GM15510 (cell line): ENCODE measurements around the gene SLC35G6.

Experiments used
- POLR2A ChIP-seq: IDR thresholded peaks from 3 replicates; pipeline ENCODE4 v1.6.1; 2011; ENCODE audit warnings: borderline replicate concordance; ENCODE audit not compliant: insufficient read length; ENCODE audit errors: extremely low read depth

SLC35G6 gene

DNA sequence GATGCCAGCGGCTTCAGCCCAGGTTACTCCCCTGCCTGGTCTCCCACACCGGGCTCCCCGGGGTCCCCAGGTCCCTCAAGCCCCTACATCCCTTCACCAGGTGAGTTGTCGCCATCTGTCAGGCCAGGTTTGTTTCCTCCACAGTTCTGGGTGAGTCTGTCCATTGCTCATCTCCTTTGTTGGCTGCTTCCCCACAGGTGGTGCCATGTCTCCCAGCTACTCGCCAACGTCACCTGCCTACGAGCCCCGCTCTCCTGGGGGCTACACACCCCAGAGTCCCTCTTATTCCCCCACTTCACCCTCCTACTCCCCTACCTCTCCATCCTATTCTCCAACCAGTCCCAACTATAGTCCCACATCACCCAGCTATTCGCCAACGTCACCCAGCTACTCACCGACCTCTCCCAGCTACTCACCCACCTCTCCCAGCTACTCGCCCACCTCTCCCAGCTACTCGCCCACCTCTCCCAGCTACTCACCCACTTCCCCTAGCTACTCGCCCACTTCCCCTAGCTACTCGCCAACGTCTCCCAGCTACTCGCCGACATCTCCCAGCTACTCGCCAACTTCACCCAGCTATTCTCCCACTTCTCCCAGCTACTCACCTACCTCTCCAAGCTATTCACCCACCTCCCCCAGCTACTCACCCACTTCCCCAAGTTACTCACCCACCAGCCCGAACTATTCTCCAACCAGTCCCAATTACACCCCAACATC lies 31.7 kb downstream of the SLC35G6 start:
- TF ChIP-seq POLR2A: no peak

DNA sequence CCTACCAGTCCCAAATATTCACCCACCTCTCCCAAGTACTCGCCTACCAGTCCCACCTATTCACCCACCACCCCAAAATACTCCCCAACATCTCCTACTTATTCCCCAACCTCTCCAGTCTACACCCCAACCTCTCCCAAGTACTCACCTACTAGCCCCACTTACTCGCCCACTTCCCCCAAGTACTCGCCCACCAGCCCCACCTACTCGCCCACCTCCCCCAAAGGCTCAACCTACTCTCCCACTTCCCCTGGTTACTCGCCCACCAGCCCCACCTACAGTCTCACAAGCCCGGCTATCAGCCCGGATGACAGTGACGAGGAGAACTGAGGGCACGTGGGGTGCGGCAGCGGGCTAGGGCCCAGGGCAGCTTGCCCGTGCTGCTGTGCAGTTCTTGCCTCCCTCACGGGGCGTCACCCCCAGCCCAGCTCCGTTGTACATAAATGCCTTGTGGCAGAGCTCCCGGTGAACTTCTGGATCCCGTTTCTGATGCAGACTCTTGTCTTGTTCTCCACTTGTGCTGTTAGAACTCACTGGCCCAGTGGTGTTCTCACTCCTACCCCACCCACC lies 32.7 kb downstream of the SLC35G6 start:
- no peak for TF ChIP-seq POLR2A

DNA sequence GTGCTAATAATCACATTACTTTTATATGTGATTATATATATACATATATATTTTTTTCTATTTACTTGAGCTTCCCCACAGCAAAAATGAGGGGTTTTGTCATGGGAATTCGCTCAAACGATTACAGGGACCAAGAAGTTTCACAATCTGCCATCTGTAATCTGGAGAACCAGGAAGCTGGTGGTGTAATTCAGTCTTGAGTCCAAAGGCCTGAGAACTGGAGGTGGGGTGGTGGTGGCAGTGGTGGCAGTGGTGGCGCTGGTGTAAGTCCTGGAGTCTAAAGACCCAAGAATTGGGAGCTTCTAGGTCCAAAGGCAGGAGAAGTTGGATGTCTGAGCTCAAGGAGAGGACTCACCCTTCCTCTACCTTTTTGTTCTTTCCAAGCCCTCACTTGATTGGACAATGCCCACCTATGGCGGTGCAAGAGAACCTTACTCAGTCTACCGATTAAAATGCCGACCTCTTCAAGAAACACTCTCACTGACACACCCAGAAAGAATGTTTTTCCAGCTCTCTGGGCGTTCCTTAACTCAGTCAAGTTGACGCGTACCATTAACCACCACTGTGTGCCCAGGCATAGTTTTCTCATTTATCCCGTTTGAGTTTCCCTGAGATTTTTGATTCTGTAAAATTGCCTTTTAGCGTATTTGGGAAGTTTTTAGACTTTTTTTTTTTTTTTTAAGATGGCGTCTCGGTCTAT lies 34.8 kb downstream of the SLC35G6 start:
- no peak for TF ChIP-seq POLR2A

DNA sequence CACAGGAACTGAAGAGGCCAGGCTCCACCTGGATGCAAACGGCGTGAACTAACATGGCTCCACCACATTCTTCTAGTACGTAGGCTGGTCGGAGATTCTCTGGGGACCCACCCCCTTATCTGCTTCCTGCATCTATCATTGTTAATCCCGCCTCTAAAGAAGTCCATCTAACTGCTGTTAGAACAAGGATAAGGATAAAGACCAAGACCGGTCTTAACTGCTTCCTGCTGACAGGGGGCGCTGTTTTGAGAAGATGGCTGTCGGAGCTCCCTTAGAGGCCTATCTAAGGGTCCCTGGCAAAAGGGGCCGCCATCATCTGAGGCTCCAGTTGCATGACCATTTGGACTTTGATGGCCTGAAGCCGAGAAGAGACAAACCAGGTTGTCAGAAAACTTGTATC lies 41.8 kb downstream of the SLC35G6 start:
- TF ChIP-seq POLR2A: no peak

DNA sequence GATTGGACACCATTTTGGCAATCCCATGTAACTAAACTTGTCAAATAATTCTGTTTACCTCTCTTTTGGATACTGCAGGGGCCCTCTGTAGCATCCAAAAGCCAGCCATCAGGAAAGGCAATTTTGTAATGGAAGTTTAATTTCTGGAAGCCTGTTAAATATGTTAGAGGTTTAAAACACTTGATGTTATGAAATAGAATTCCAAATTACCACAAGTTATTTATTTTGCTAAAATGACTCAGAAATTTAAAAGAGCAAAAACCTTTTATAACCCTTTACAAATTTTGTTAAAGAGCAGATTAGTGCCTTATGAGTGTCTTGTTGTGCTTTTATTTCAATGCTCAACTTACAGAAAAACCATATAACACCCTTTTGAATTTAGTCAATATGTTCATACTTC lies 47.6 kb downstream of the SLC35G6 start:
- TF ChIP-seq POLR2A: no peak

DNA sequence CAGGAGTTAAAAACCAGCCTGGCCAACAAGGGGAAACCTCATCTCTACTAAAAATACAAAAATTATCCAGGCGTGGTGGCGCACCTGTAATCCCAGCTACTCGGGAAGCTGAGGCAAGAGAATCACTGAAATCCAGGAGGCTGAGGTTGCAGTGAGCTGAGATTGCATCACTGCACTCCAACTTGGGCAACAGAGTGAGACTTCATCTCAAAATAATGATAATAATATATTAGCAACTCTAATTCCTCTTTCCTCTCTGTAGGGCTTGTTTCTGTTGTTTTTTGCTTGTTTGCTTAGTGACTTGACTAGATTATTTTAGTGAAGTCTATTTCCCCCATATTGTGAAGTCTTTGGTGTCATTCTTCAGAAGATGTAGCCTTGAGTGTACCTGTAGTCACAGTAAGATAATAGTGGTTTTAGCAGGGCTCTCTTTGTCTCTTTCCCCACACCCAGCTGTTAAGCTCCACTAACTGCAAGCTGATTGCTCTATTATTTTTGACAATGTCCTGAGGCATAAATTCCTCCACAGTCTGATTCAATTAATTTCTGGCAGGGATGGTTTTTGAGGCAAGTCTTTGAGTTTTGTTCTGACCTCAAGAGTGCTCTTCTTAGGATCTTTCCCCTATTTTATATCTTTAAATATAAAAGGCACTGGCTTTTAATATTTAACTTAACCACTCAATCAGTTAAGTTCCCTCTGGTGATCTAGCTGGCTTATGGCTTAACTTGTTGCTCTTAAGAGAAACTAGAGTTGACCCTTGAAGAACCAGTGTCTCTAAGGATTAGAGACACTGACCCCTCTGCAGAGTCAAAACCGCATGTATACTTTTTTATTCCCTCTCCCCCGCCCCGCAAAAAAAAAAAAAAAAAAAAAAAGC lies 49.0 kb downstream of the SLC35G6 start:
- TF ChIP-seq POLR2A: no peak
